Tibial nerve (tissue), 4 donors: ENCODE results near the gene C1orf232. TPM values are rescaled to one million over a fixed set of nuclear protein-coding genes. Genes with fewer than 3 reads are reported as not detected.

Experiments
- DNase-seq, 2 donors: peaks; one replicate each; pipeline ENCODE4 v3.0.0-alpha.2; 2019; ENCODE audit warnings: low spot score in 2 of 2
- H3K27ac ChIP-seq, 4 donors: fragments of 200-600 bp; sonication (generic) in 3 of 4; one replicate each; pipeline ENCODE4 v1.5.1; 2017 to 2019; ENCODE audit warnings: mild to moderate bottlenecking in 1 of 4
- H3K27me3 ChIP-seq, 2 donors: fragments of 200-600 bp; sonication (generic) in 1 of 2; one replicate each; pipeline versions ENCODE4 v1.5.1 to v1.6.0; 2017 to 2019
- H3K36me3 ChIP-seq, 3 donors: fragments of 200-600 bp; sonication (generic); one replicate each; pipeline ENCODE4 v1.5.1; 2018 to 2019
- H3K4me1 ChIP-seq, 4 donors: fragments of 200-600 bp; sonication (generic) in 3 of 4; one replicate each; pipeline ENCODE4 v1.5.1; 2017 to 2019
- H3K4me3 ChIP-seq, 4 donors: fragments of 200-600 bp; sonication (generic) in 3 of 4; one replicate each; pipeline ENCODE4 v1.5.1; 2017 to 2019; ENCODE audit warnings: mild to moderate bottlenecking in 1 of 4, moderate library complexity in 1 of 4
- H3K9me3 ChIP-seq, 4 donors: fragments of 200-600 bp; sonication (generic) in 3 of 4; one replicate each; pipeline ENCODE4 v1.5.1; 2017 to 2019
- EP300 ChIP-seq, 2 donors: sonication (generic); formaldehyde crosslinking; IDR thresholded peaks; one replicate each; pipeline ENCODE4 v1.6.1; 2017; ENCODE audit warnings: antibody characterized with exemption in 2 of 2, mild to moderate bottlenecking in 1 of 2
- POLR2A ChIP-seq, 2 donors: fragments of 450-650 bp; IDR thresholded peaks; one replicate each; pipeline ENCODE4 v1.6.1; 2017; ENCODE audit warnings: antibody characterized with exemption in 2 of 2, mild to moderate bottlenecking in 2 of 2, moderate library complexity in 2 of 2
- WGBS, 2 donors: methylation state at CpG; one replicate each; pipeline ENCODE4 v1.1.5; 2018; 5-methylcytosine and 5-hydroxymethylcytosine counted together
- total RNA-seq, 4 donors: library from RNA; depleted of rRNA; stranded (reverse); fragments of >200 nt; gene quantifications; one replicate each; pipeline ENCODE4 v1.1.0, GENCODE V29; 2016
- TF ChIP-seq, protein P1 (sequence below), 5 experiments: fragments of 200-600 bp in 3 of 5; fragments of 450-650 bp in 2 of 5; sonication (generic) in 3 of 5; IDR thresholded peaks; one replicate each; pipeline ENCODE4 v1.5.1; 2016 to 2019; ENCODE audit warnings: antibody characterized with exemption in 5 of 5, mild to moderate bottlenecking in 3 of 5, moderate library complexity in 2 of 5

Gene C1orf232
- total RNA-seq, 4 donors from 2014 or later: not detected

DNA sequence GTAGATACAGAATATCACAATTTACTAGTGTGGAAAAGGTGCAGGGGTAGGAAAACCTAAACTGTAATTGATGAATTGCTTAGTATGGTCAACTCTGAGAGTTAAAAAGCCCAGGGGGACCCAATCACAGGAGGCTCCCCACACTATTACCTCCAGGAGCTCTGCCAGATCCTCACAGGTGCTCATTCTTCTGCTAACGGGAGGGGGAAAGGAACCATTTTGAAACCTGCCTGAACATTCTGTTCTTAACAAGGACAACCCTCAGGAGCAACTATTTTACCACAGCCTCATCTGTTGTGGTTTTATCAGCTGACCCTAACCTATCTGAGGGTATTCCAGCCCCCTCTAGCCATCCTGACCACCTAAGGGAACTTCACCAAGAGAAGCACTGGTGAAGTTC, 38.1 kb downstream of the C1orf232 start:
- peaks cover 0 to 25% (median 20%) of the 10 kb centered on the region in 4 donors for H3K4me1 ChIP-seq
- H3K9me3 ChIP-seq: no peaks in the 10 kb centered on the region
- TF ChIP-seq, protein P1, sequence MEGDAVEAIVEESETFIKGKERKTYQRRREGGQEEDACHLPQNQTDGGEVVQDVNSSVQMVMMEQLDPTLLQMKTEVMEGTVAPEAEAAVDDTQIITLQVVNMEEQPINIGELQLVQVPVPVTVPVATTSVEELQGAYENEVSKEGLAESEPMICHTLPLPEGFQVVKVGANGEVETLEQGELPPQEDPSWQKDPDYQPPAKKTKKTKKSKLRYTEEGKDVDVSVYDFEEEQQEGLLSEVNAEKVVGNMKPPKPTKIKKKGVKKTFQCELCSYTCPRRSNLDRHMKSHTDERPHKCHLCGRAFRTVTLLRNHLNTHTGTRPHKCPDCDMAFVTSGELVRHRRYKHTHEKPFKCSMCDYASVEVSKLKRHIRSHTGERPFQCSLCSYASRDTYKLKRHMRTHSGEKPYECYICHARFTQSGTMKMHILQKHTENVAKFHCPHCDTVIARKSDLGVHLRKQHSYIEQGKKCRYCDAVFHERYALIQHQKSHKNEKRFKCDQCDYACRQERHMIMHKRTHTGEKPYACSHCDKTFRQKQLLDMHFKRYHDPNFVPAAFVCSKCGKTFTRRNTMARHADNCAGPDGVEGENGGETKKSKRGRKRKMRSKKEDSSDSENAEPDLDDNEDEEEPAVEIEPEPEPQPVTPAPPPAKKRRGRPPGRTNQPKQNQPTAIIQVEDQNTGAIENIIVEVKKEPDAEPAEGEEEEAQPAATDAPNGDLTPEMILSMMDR (IDR thresholded peaks at IDR 0.05): no peak
- TF ChIP-seq EP300 (IDR thresholded peaks at IDR 0.05) (no peak), POLR2A (IDR thresholded peaks at IDR 0.05) (no peak)
- no peak overlapping the region for H3K27ac ChIP-seq
- whole genome bisulfite sequencing, 2 donors: 67 to 75% methylated on average over 1 of the region's 1 CpG
- no peaks in the 10 kb centered on the region for H3K27me3 ChIP-seq
- H3K4me3 ChIP-seq: no peak overlapping the region
- no peaks in the 10 kb centered on the region for H3K36me3 ChIP-seq
- no peak for DNase-seq

DNA sequence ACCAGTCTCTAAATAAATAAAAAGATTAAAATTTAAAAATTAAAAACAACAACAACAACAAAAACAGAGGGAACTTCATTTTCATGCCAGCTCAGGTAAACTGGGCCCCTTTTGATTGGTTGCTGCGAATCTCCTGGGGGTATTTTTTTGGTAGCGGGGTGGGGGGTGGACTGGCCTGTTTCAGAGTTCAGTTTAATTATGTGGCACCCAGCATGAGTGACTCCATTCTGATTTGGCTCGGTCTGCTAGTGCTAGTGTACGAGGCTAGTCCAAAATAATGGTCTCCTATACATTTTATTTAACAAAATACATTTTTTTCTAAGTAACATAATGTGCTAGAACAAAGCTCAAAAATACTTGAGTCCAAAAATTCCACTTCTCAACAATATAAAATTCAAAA, 39.0 kb downstream of the C1orf232 start:
- no peaks in the 10 kb centered on the region for H3K9me3 ChIP-seq
- no peaks in the 10 kb centered on the region for H3K27me3 ChIP-seq
- H3K4me3 ChIP-seq: no peak overlapping the region
- TF ChIP-seq, protein P1 (IDR thresholded peaks at IDR 0.05): no peak
- TF ChIP-seq EP300 (IDR thresholded peaks at IDR 0.05) (no peak), POLR2A (IDR thresholded peaks at IDR 0.05) (no peak)
- H3K36me3 ChIP-seq: no peaks in the 10 kb centered on the region
- H3K4me1 ChIP-seq: peaks cover 0 to 34% (median 22%) of the 10 kb centered on the region in 4 donors
- DNase-seq: no peak
- 85 to 88% methylated on average over 4 of the region's 4 CpGs for WGBS, 2 donors
- H3K27ac ChIP-seq: no peak overlapping the region

DNA sequence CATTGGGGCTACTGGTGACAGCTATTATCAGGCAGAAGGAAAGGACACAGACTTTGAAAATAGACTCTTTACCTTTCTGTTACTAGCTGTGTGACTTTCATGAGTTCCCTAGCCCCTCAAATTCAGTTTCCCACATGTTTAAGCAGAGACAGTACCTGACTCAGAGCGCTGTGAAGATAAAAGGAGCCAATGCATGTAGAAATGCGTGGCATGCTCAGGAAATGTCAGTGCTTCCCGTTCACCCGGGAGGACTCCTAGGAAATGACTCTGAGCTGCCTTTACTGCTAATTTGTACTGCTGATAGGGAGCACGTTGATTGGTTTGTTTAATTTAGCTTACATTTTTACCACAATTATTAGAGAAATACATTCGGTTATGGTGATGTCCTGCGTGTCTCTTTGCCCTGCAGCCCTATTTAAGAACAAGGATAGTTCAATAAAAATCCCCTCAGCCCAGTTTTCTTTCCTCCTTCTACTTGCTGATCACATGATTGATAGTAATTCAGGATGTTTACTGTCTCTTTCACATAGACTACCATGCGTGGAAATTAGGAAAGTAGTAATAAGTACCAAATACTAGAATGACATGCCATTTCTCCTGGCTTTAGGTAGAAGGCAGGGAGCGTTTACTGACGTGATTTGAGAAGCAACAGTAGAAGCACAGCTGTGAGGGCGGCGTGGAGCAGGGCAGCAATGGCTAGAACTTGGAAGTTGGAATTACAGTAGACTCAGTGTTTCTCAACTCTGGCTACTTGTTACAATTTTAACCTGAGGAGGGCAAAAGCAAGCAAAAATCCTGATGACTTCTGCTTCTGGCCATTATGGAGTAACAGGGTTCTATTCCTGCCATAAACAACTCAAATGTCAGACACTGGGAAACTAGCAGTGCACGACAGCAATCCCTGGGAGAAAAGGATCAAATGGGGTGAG, 41.3 kb downstream of the C1orf232 start:
- 51 to 55% methylated on average over 13 of the region's 13 CpGs for WGBS, 2 donors
- Histone ChIP-seq H3K9me3 (no peaks in the 10 kb centered on the region), H3K4me1 (peaks cover 0 to 41% (median 22%) of the 10 kb centered on the region in 4 donors), H3K36me3 (peaks cover 0 to 9% (median 0%) of the 10 kb centered on the region in 3 donors), H3K4me3 (no peak overlapping the region), H3K27ac (peak overlapping the region in 3 of 4 donors; percentile 26 to 66 (median 48)), H3K27me3 (no peaks in the 10 kb centered on the region)
- no peak for DNase-seq
- TF ChIP-seq, protein P1 (IDR thresholded peaks at IDR 0.05): no peak
- TF ChIP-seq POLR2A (IDR thresholded peaks at IDR 0.05) (no peak), EP300 (IDR thresholded peaks at IDR 0.05) (no peak)

DNA sequence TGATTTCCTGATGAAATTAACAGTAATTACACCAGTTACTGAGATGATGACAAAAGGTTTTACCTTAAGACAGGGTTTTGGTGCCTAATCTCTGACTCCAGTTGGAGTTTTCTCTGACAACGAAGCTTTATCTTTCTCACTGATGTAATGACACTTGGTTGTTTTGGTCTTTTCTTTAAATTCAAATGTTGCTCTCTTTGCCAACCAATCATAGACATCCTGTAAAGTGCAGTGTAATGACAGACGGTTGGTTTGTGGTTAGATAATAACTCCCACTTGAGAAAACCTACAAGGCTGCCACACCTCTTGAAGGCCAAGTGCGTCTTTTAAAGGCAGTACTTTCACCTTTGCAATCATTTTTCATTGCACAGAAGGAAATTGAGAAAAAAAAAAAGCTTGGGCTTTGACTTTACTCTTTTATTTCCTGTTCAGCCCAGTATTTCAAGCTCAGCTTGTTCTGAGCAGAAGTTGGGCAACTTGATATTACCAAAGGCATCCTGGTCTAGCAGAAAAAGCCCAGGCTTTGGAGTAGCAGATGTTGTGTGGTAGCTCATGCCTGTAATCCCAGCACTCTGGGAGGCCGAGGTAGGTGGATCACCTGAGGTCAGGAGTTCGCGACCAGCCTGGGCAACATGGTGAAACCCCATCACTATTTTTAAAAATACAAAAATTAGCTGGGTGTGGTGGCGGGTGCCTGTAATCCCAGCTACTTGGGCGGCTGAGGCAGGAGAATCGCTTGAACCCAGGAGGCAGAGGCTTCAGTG, 42.3 kb downstream of the C1orf232 start:
- H3K4me1 ChIP-seq: peaks cover 0 to 41% (median 22%) of the 10 kb centered on the region in 4 donors
- peak overlapping the region in 3 of 4 donors; percentile 11 to 66 (median 56) for H3K27ac ChIP-seq
- H3K36me3 ChIP-seq: peaks cover 0 to 19% (median 0%) of the 10 kb centered on the region in 3 donors
- DNase-seq: no peak
- WGBS, 2 donors: 67 to 70% methylated on average over 9 of the region's 9 CpGs
- TF ChIP-seq, protein P1 (IDR thresholded peaks at IDR 0.05): no peak
- TF ChIP-seq EP300 (IDR thresholded peaks at IDR 0.05): peak in 1 of 2 donors; percentile 40
- no peak overlapping the region for H3K4me3 ChIP-seq
- H3K9me3 ChIP-seq: no peaks in the 10 kb centered on the region
- no peaks in the 10 kb centered on the region for H3K27me3 ChIP-seq
